IPS-15b (cell line): ENCODE data around the gene GCH1.

Source experiments
- H3K27me3 ChIP-seq: one replicate; pipeline ENCODE4 v1.6.1; 2013; ENCODE audit warnings: low read length; ENCODE audit not compliant: control insufficient read depth, insufficient read depth
- H3K36me3 ChIP-seq: one replicate; pipeline ENCODE4 v1.6.1; 2013; ENCODE audit warnings: low read length; ENCODE audit not compliant: control insufficient read depth, insufficient read depth
- H3K4me1 ChIP-seq: one replicate; pipeline ENCODE4 v1.6.1; 2013; ENCODE audit warnings: mild to moderate bottlenecking, low read length; ENCODE audit not compliant: control insufficient read depth, insufficient read depth
- H3K4me3 ChIP-seq: one replicate; pipeline ENCODE4 v1.5.1; 2013; ENCODE audit warnings: low read depth, low read length
- H3K9ac ChIP-seq: one replicate; pipeline ENCODE4 v1.6.1; 2013; ENCODE audit warnings: low read depth, mild to moderate bottlenecking, low read length
- H3K9me3 ChIP-seq: one replicate; pipeline ENCODE4 v1.6.1; 2013; ENCODE audit warnings: mild to moderate bottlenecking, low read length; ENCODE audit not compliant: control insufficient read depth, insufficient read depth

Gene GCH1

GRCh38 chr14:54856152-54856551, 46.5 kb downstream of the GCH1 start:
- H3K27me3 ChIP-seq = no peaks in the 10 kb centered on the region
- no peak overlapping the region for H3K9ac ChIP-seq
- no peak overlapping the region for H3K4me3 ChIP-seq
- peaks cover 2% of the 10 kb centered on the region for H3K4me1 ChIP-seq
- H3K36me3 ChIP-seq = no peaks in the 10 kb centered on the region
- no peaks in the 10 kb centered on the region for H3K9me3 ChIP-seq

- no peak overlapping the region for H3K4me3 ChIP-seq
- H3K9me3 ChIP-seq = no peaks in the 10 kb centered on the region
- H3K9ac ChIP-seq = no peak overlapping the region
- no peaks in the 10 kb centered on the region for H3K27me3 ChIP-seq
- H3K4me1 ChIP-seq = peaks cover 2% of the 10 kb centered on the region
- no peaks in the 10 kb centered on the region for H3K36me3 ChIP-seq
These were observed 48.4 kb downstream of the GCH1 start for GRCh38 chr14:54854181-54854580.

- Histone ChIP-seq H3K4me3 (no peak overlapping the region), H3K27me3 (no peaks in the 10 kb centered on the region), H3K9me3 (no peaks in the 10 kb centered on the region), H3K36me3 (no peaks in the 10 kb centered on the region), H3K4me1 (peaks cover 2% of the 10 kb centered on the region), H3K9ac (no peak overlapping the region)
These were observed 49.3 kb downstream of the GCH1 start for GRCh38 chr14:54853339-54853738.

GRCh38 chr14:54852215-54852614, 50.4 kb downstream of the GCH1 start:
- H3K4me3 ChIP-seq = no peak overlapping the region

GRCh38 chr14:54848910-54849309, 53.7 kb downstream of the GCH1 start:
- Histone ChIP-seq H3K36me3 (no peaks in the 10 kb centered on the region), H3K9ac (no peak overlapping the region), H3K9me3 (no peaks in the 10 kb centered on the region), H3K4me3 (no peak overlapping the region), H3K27me3 (no peaks in the 10 kb centered on the region), H3K4me1 (no peaks in the 10 kb centered on the region)

More at GRCh38 chr14:54852215-54852614, 50.4 kb downstream of the GCH1 start:
- Histone ChIP-seq H3K9me3 (no peaks in the 10 kb centered on the region), H3K27me3 (no peaks in the 10 kb centered on the region), H3K9ac (no peak overlapping the region), H3K36me3 (no peaks in the 10 kb centered on the region), H3K4me1 (peaks cover 2% of the 10 kb centered on the region)

- peaks cover 4% of the 10 kb centered on the region for H3K4me1 ChIP-seq
- no peaks in the 10 kb centered on the region for H3K9me3 ChIP-seq
- no peak overlapping the region for H3K9ac ChIP-seq
- H3K36me3 ChIP-seq = no peaks in the 10 kb centered on the region
- H3K4me3 ChIP-seq = no peak overlapping the region
- H3K27me3 ChIP-seq = no peaks in the 10 kb centered on the region
These were observed 57.0 kb downstream of the GCH1 start for GRCh38 chr14:54845641-54846040.

- no peak overlapping the region for H3K4me3 ChIP-seq
- H3K9ac ChIP-seq = no peak overlapping the region
- H3K36me3 ChIP-seq = no peaks in the 10 kb centered on the region
- no peaks in the 10 kb centered on the region for H3K9me3 ChIP-seq
- H3K27me3 ChIP-seq = no peaks in the 10 kb centered on the region
- peaks cover 4% of the 10 kb centered on the region for H3K4me1 ChIP-seq
These were observed 58.1 kb downstream of the GCH1 start for GRCh38 chr14:54844479-54844878.

- H3K27me3 ChIP-seq = no peaks in the 10 kb centered on the region
- no peak overlapping the region for H3K4me3 ChIP-seq
- H3K9me3 ChIP-seq = no peaks in the 10 kb centered on the region
- no peak overlapping the region for H3K9ac ChIP-seq
- no peaks in the 10 kb centered on the region for H3K36me3 ChIP-seq
- H3K4me1 ChIP-seq = peaks cover 4% of the 10 kb centered on the region
These were observed 61.8 kb downstream of the GCH1 start for GRCh38 chr14:54840798-54841197.

GRCh38 chr14:54840336-54840735, 62.3 kb downstream of the GCH1 start:
- H3K4me1 ChIP-seq = peaks cover 4% of the 10 kb centered on the region
- no peaks in the 10 kb centered on the region for H3K36me3 ChIP-seq
- H3K27me3 ChIP-seq = no peaks in the 10 kb centered on the region
- no peak overlapping the region for H3K4me3 ChIP-seq
- H3K9ac ChIP-seq = no peak overlapping the region
- no peaks in the 10 kb centered on the region for H3K9me3 ChIP-seq

GRCh38 chr14:54839701-54840119, 62.9 kb downstream of the GCH1 start:
- Histone ChIP-seq H3K9me3 (no peaks in the 10 kb centered on the region), H3K27me3 (no peaks in the 10 kb centered on the region), H3K4me3 (no peak overlapping the region), H3K9ac (no peak overlapping the region), H3K4me1 (peaks cover 4% of the 10 kb centered on the region), H3K36me3 (no peaks in the 10 kb centered on the region)

- Histone ChIP-seq H3K36me3 (no peaks in the 10 kb centered on the region), H3K9ac (no peak overlapping the region), H3K27me3 (no peaks in the 10 kb centered on the region), H3K4me3 (no peak overlapping the region), H3K9me3 (no peaks in the 10 kb centered on the region), H3K4me1 (peaks cover 4% of the 10 kb centered on the region)
These were observed 63.6 kb downstream of the GCH1 start for GRCh38 chr14:54838931-54839512.

- no peaks in the 10 kb centered on the region for H3K9me3 ChIP-seq
- H3K9ac ChIP-seq = no peak overlapping the region
- no peaks in the 10 kb centered on the region for H3K36me3 ChIP-seq
- no peak overlapping the region for H3K4me3 ChIP-seq
- H3K4me1 ChIP-seq = peaks cover 4% of the 10 kb centered on the region
- no peaks in the 10 kb centered on the region for H3K27me3 ChIP-seq
These were observed 65.0 kb downstream of the GCH1 start for GRCh38 chr14:54837508-54838149.
